H9 (cell line): Measurements from ENCODE around the gene SOCS6. TPM values are rescaled to one million over a fixed set of nuclear protein-coding genes. Genes with fewer than 3 reads are reported as not detected.

Experiments
- DNase-seq: peaks from one replicate; pipeline ENCODE4 v3.0.0-alpha.2; 2017
- H2AFZ ChIP-seq: one replicate; pipeline ENCODE4 v1.6.1; 2013; ENCODE audit warnings: mild to moderate bottlenecking, low read length, control low read depth, moderate library complexity
- H2AK5ac ChIP-seq: 2 replicates; pipeline ENCODE4 v1.6.1; 2013; ENCODE audit warnings: low read length, control low read depth, mixed read lengths; ENCODE audit not compliant: insufficient read length
- H2BK120ac ChIP-seq: one replicate; pipeline ENCODE4 v1.6.1; 2013; ENCODE audit warnings: low read depth, mild to moderate bottlenecking, low read length, control low read depth, inconsistent platforms; ENCODE audit not compliant: poor library complexity, severe bottlenecking
- H2BK12ac ChIP-seq: 2 replicates; pipeline ENCODE4 v1.6.1; 2013; ENCODE audit warnings: low read length, control low read depth, mixed read lengths, low read depth; ENCODE audit not compliant: insufficient read length
- H2BK15ac ChIP-seq: 2 replicates; pipeline ENCODE4 v1.6.1; 2013; ENCODE audit warnings: low read depth, low read length, control low read depth
- H2BK20ac ChIP-seq: one replicate; pipeline ENCODE4 v1.6.1; 2013; ENCODE audit warnings: low read depth, mild to moderate bottlenecking, low read length, control low read depth, inconsistent platforms; ENCODE audit not compliant: poor library complexity, severe bottlenecking
- H2BK5ac ChIP-seq: 2 replicates; pipeline ENCODE4 v1.6.1; 2013; ENCODE audit warnings: low read length, control low read depth, mixed read lengths; ENCODE audit not compliant: insufficient read length
- H3K14ac ChIP-seq: 2 replicates; pipeline ENCODE4 v1.6.1; 2013; ENCODE audit warnings: low read length, control low read depth; ENCODE audit not compliant: insufficient read depth
- H3K18ac ChIP-seq: 2 replicates; pipeline ENCODE4 v1.6.1; 2013; ENCODE audit warnings: low read depth, mild to moderate bottlenecking, mixed read lengths, low read length, control low read depth; ENCODE audit not compliant: insufficient read length
- H3K23ac ChIP-seq: 2 replicates; pipeline ENCODE4 v1.6.1; 2013; ENCODE audit warnings: low read length, control low read depth, mixed read lengths, low read depth; ENCODE audit not compliant: insufficient read length
- H3K23me2 ChIP-seq: 2 replicates; pipeline ENCODE4 v1.6.1; 2013; ENCODE audit warnings: low read depth, mild to moderate bottlenecking, mixed read lengths, low read length, control low read depth; ENCODE audit not compliant: insufficient read length, poor library complexity, severe bottlenecking
- H3K27ac ChIP-seq: 2 replicates; pipeline ENCODE4 v1.5.1; 2013; ENCODE audit warnings: low read length, control low read depth, mixed read lengths, low read depth; ENCODE audit not compliant: insufficient read length
- H3K27me3 ChIP-seq: 2 replicates; pipeline ENCODE4 v1.6.1; 2013; ENCODE audit warnings: low read length, control low read depth, inconsistent platforms; ENCODE audit not compliant: insufficient read depth
- H3K4ac ChIP-seq: 2 replicates; pipeline ENCODE4 v1.6.1; 2013; ENCODE audit warnings: low read depth, mild to moderate bottlenecking, control low read depth, inconsistent platforms, low read length, moderate library complexity
- H3K4me1 ChIP-seq: 2 replicates; pipeline ENCODE4 v1.6.1; 2013; ENCODE audit warnings: low read length, control low read depth, inconsistent platforms; ENCODE audit not compliant: insufficient read depth
- H3K4me2 ChIP-seq: 2 replicates; pipeline ENCODE4 v1.6.1; 2013; ENCODE audit warnings: low read length, control low read depth, mixed read lengths; ENCODE audit not compliant: insufficient read length, insufficient read depth
- H3K56ac ChIP-seq: 2 replicates; pipeline ENCODE4 v1.6.1; 2013; ENCODE audit warnings: low read depth, mild to moderate bottlenecking, mixed read lengths, low read length, control low read depth; ENCODE audit not compliant: insufficient read length
- H3K79me1 ChIP-seq: 2 replicates; pipeline ENCODE4 v1.6.1; 2013; ENCODE audit warnings: low read depth, mild to moderate bottlenecking, moderate library complexity, low read length, control low read depth, inconsistent platforms; ENCODE audit not compliant: insufficient read depth, poor library complexity, severe bottlenecking
- H3K79me2 ChIP-seq: 2 replicates; pipeline ENCODE4 v1.6.1; 2013; ENCODE audit warnings: low read length, control low read depth, inconsistent platforms; ENCODE audit not compliant: insufficient read depth
- H3K9ac ChIP-seq: 2 replicates; pipeline ENCODE4 v1.6.1; 2013; ENCODE audit warnings: low read length, control low read depth, mixed read lengths; ENCODE audit not compliant: insufficient read length; ENCODE audit errors: extremely low read depth
- H3K9me3 ChIP-seq: one replicate; pipeline ENCODE4 v1.6.1; 2013; ENCODE audit warnings: low read depth, low read length, inconsistent platforms; ENCODE audit not compliant: control insufficient read depth
- H3T11ph ChIP-seq: one replicate; pipeline ENCODE4 v1.6.1; 2013; ENCODE audit warnings: mild to moderate bottlenecking, low read length, control low read depth, inconsistent platforms
- H4K20me1 ChIP-seq: one replicate; pipeline ENCODE4 v1.6.1; 2013; ENCODE audit not compliant: control insufficient read depth, insufficient read length, insufficient read depth
- H4K5ac ChIP-seq: 2 replicates; pipeline ENCODE4 v1.6.1; 2013; ENCODE audit warnings: low read depth, mild to moderate bottlenecking, mixed read lengths, low read length, control low read depth; ENCODE audit not compliant: insufficient read length
- H4K8ac ChIP-seq: replicated peaks from 2 replicates; pipeline ENCODE4 v1.6.1; 2013; ENCODE audit warnings: low read length, control low read depth, mixed read lengths, low read depth; ENCODE audit not compliant: insufficient read length
- H4K91ac ChIP-seq: 2 replicates; pipeline ENCODE4 v1.6.1; 2013; ENCODE audit warnings: low read depth, mild to moderate bottlenecking, moderate library complexity, mixed read lengths, low read length, control low read depth; ENCODE audit not compliant: insufficient read length
- H3K27ac Mint-ChIP-seq, 3 experiments: 2 replicates in 2 of 3; 3 replicates in 1 of 3; pipeline ENCODE4 v1.8.0; 2020 to 2021; ENCODE audit warnings: mixed read lengths in 3 of 3, mild to moderate bottlenecking in 1 of 3, moderate library complexity in 1 of 3
- H3K27me3 Mint-ChIP-seq: 2 replicates; pipeline ENCODE4 v1.8.0; 2021; ENCODE audit warnings: low read depth, mild to moderate bottlenecking, moderate library complexity, mixed read lengths
- H3K36me3 Mint-ChIP-seq, 3 experiments: 2 replicates in 2 of 3; 3 replicates in 1 of 3; pipeline ENCODE4 v1.8.0; 2020 to 2021; ENCODE audit warnings: low read depth in 3 of 3, mixed read lengths in 3 of 3; ENCODE audit not compliant: insufficient read depth in 1 of 3
- H3K4me1 Mint-ChIP-seq, 2 experiments: 2 replicates each; pipeline ENCODE4 v1.8.0; 2020; ENCODE audit warnings: mixed read lengths in 2 of 2
- H3K4me3 Mint-ChIP-seq, 2 experiments: 2 replicates in 1 of 2; 3 replicates in 1 of 2; pipeline ENCODE4 v1.8.0; 2020 to 2021; ENCODE audit warnings: mild to moderate bottlenecking in 2 of 2, mixed read lengths in 2 of 2, moderate library complexity in 1 of 2
- H3K9me3 Mint-ChIP-seq, 2 experiments: 2 replicates in 1 of 2; 3 replicates in 1 of 2; pipeline ENCODE4 v1.8.0; 2020; ENCODE audit warnings: mild to moderate bottlenecking in 2 of 2, mixed read lengths in 2 of 2, moderate library complexity in 1 of 2
- CTCF ChIP-seq: fragments of 200-600 bp; sonication (generic); conservative IDR thresholded peaks from 3 replicates; pipeline ENCODE4 v1.8.0; 2021; ENCODE audit warnings: antibody characterized with exemption, mild to moderate bottlenecking
- whole genome bisulfite sequencing: extraction: QIAGEN DNeasy Blood & Tissue Kit; methylation state at CpG from one replicate; pipeline ENCODE4 v1.1.7; 2013; ENCODE audit warnings: missing lambda C conversion rate, low lambda C conversion rate, mixed read lengths; ENCODE audit not compliant: insufficient read length; ENCODE audit errors: extremely low coverage; 5-methylcytosine and 5-hydroxymethylcytosine counted together
- total RNA-seq: library from RNA; stranded (reverse); gene quantifications from 2 replicates; pipeline ENCODE4 v1.2.1, GENCODE V29; 2021

Gene SOCS6
- total RNA-seq, 1 experiment from 2014 or later, result 24.5 TPM

GRCh38 chr18:70365361-70365760 is 76.5 kb downstream of the SOCS6 start:
- H3K27me3 Mint-ChIP-seq, result no peaks in the 10 kb centered on the region
- Histone ChIP-seq H3K56ac (no peak overlapping the region), H2BK120ac (no peak overlapping the region), H3K23ac (no peak overlapping the region), H3K23me2 (no peaks in the 10 kb centered on the region), H4K91ac (no peak overlapping the region), H3T11ph (no peak overlapping the region), H2AK5ac (no peak overlapping the region), H4K20me1 (no peaks in the 10 kb centered on the region), H4K5ac (no peak overlapping the region), H2AFZ (no peak overlapping the region), H3K27me3 (no peaks in the 10 kb centered on the region), H3K4ac (no peak overlapping the region), H3K27ac (no peak overlapping the region), H3K4me1 (peaks cover 8% of the 10 kb centered on the region; the same call in 1 of the 2 replicates), H2BK5ac (no peak overlapping the region), H3K18ac (no peak overlapping the region), H2BK12ac (no peak overlapping the region), H4K8ac (no peak overlapping the region), H3K9ac (no peak overlapping the region), H3K14ac (no peak overlapping the region), H3K9me3 (no peaks in the 10 kb centered on the region), H3K79me2 (no peaks in the 10 kb centered on the region), H3K4me2 (no peak overlapping the region), H3K79me1 (no peaks in the 10 kb centered on the region), H2BK15ac (no peak overlapping the region), H2BK20ac (no peak overlapping the region)
- H3K4me3 Mint-ChIP-seq, result no peak overlapping the region
- H3K4me1 Mint-ChIP-seq, result peaks cover 31 to 35% of the 10 kb centered on the region in 2 experiments
- 0 out of 7 replicates have a peak, but pooled peaks cover 0 to 3% (median 0%) of the 10 kb centered on the region in 3 experiments for H3K36me3 Mint-ChIP-seq
- no CpG with 5 or more reads among the region's 3 CpGs for WGBS
- no peaks in the 10 kb centered on the region; a peak in 1 of 5 replicates for H3K9me3 Mint-ChIP-seq
- no peak for TF ChIP-seq CTCF
- DNase-seq, result no peak
- H3K27ac Mint-ChIP-seq, result peak overlapping the region in 1 of 3 experiments; percentile 88; a peak in 1 of 7 replicates
